HG02981 (cell line): ENCODE data around the gene TIGIT.

Experiments
- ATAC-seq: cut with Tn5 transposase; IDR thresholded peaks from one replicate; pipeline ENCODE4 v1.9.1; 2021; ENCODE audit warnings: mild to moderate bottlenecking, moderate library complexity; ENCODE audit not compliant: unreplicated experiment

The TIGIT gene

GRCh38 chr3:114308830-114309229 lies 15.0 kb downstream of the TIGIT start:
- peak; percentile 60 for ATAC-seq

GRCh38 chr3:114310695-114311094 lies 16.9 kb downstream of the TIGIT start:
- ATAC-seq, result no peak

GRCh38 chr3:114313426-114313825 lies 19.6 kb downstream of the TIGIT start:
- ATAC-seq, result no peak

GRCh38 chr3:114314282-114314681 lies 20.5 kb downstream of the TIGIT start:
- no peak for ATAC-seq

- no peak for ATAC-seq
These were observed 24.5 kb downstream of the TIGIT start for GRCh38 chr3:114318295-114318694.

GRCh38 chr3:114319453-114319852 lies 25.6 kb downstream of the TIGIT start:
- no peak for ATAC-seq

GRCh38 chr3:114320246-114320645 lies 26.4 kb downstream of the TIGIT start:
- no peak for ATAC-seq

GRCh38 chr3:114323546-114324254 lies 29.9 kb downstream of the TIGIT start:
- peak; percentile 69 for ATAC-seq

- no peak for ATAC-seq
These were observed 33.8 kb downstream of the TIGIT start for GRCh38 chr3:114327665-114328064.

GRCh38 chr3:114328345-114328744 lies 34.5 kb downstream of the TIGIT start:
- ATAC-seq, result no peak

- no peak for ATAC-seq
These were observed 36.0 kb downstream of the TIGIT start for GRCh38 chr3:114329823-114330222.

- no peak for ATAC-seq
These were observed 37.2 kb downstream of the TIGIT start for GRCh38 chr3:114331007-114331406.

GRCh38 chr3:114331710-114332109 lies 37.9 kb downstream of the TIGIT start:
- no peak for ATAC-seq

GRCh38 chr3:114332342-114333179 lies 38.7 kb downstream of the TIGIT start:
- ATAC-seq, result no peak

GRCh38 chr3:114333180-114333922 lies 39.5 kb downstream of the TIGIT start:
- no peak for ATAC-seq

GRCh38 chr3:114333923-114334240 lies 40.1 kb downstream of the TIGIT start:
- ATAC-seq, result no peak

GRCh38 chr3:114336122-114336697 lies 42.4 kb downstream of the TIGIT start:
- ATAC-seq, result no peak

- no peak for ATAC-seq
These were observed 43.0 kb downstream of the TIGIT start for GRCh38 chr3:114336857-114337256.

- no peak for ATAC-seq
These were observed 45.0 kb downstream of the TIGIT start for GRCh38 chr3:114338651-114339357.

GRCh38 chr3:114344492-114344891 lies 50.7 kb downstream of the TIGIT start:
- ATAC-seq, result no peak

GRCh38 chr3:114350271-114350670 lies 56.4 kb downstream of the TIGIT start:
- no peak for ATAC-seq
